Aorta (tissue), 5 donors: ENCODE results near the gene USP12. TPM values are rescaled to one million over a fixed set of nuclear protein-coding genes. Genes with fewer than 3 reads are reported as not detected.

Experiments
- ATAC-seq: fragments of 200-7000 bp; cut with Tn5 transposase; one replicate; pipeline ENCODE4 v1.9.1; 2022; ENCODE audit warnings: moderate library complexity; ENCODE audit not compliant: low FRiP score
- DNase-seq, 2 donors: peaks; one replicate each; pipeline ENCODE4 v3.0.0-alpha.2; 2020
- H3K27ac ChIP-seq, 2 donors: one replicate each; pipeline ENCODE4 v1.5.1; 2013; ENCODE audit warnings: low read length in 2 of 2, mild to moderate bottlenecking in 2 of 2, moderate library complexity in 2 of 2, control low read depth in 1 of 2, inconsistent platforms in 1 of 2, low read depth in 1 of 2
- H3K27me3 ChIP-seq, 2 donors: one replicate each; pipeline ENCODE4 v1.6.1; 2013; ENCODE audit warnings: control low read depth in 1 of 2, low read length in 1 of 2, mild to moderate bottlenecking in 1 of 2, moderate library complexity in 1 of 2; ENCODE audit not compliant: insufficient read depth in 2 of 2, control insufficient read depth in 1 of 2
- H3K36me3 ChIP-seq, 2 donors: one replicate each; pipeline ENCODE4 v1.6.1; 2013; ENCODE audit warnings: control low read depth in 1 of 2, low read length in 1 of 2, mild to moderate bottlenecking in 1 of 2; ENCODE audit not compliant: insufficient read depth in 2 of 2, control insufficient read depth in 1 of 2
- H3K4me1 ChIP-seq, 2 donors: one replicate each; pipeline ENCODE4 v1.6.1; 2013; ENCODE audit warnings: low read length in 2 of 2, control low read depth in 1 of 2, mild to moderate bottlenecking in 1 of 2, moderate library complexity in 1 of 2; ENCODE audit not compliant: insufficient read depth in 2 of 2, control insufficient read depth in 1 of 2
- H3K4me3 ChIP-seq, 2 donors: one replicate each; pipeline ENCODE4 v1.5.1; 2013; ENCODE audit warnings: low read length in 2 of 2, control low read depth in 1 of 2, mild to moderate bottlenecking in 1 of 2
- H3K9me3 ChIP-seq: one replicate; pipeline ENCODE4 v1.6.1; 2013; ENCODE audit warnings: mild to moderate bottlenecking, low read length; ENCODE audit not compliant: control insufficient read depth
- WGBS, 2 donors: extraction: QIAGEN DNeasy Blood & Tissue Kit; methylation state at CpG; one replicate each; pipeline ENCODE4 v1.1.7; 2013; 5-methylcytosine and 5-hydroxymethylcytosine counted together
- intact Hi-C, 2 donors: fragments of 100-400 bp; cut with DNase I; formaldehyde crosslinking; loops; one replicate each; pipeline versions ENCODE4 v1.14.2 to v1.15.0; 2022
- polyA plus RNA-seq, 2 donors: library from polyadenylated mRNA; stranded (reverse); fragments of 200-250 nt; gene quantifications; one replicate each; pipeline ENCODE4 v1.2.3, GENCODE V29; 2013
- total RNA-seq, 2 donors: library from RNA; stranded (reverse); fragmentation: NEBNext Ultra II Directional; extraction: Animal tissue kit (Norgen Biotek cat#: 25700); gene quantifications; one replicate each; pipeline ENCODE4 v1.2.1, GENCODE V29; 2021
- donor health status: healthy with polysubstance abuse.
- donor health status: Bipolar disorder and iron deficiency.
- donor health status: DM: no; HTN: no; CAD: no.
- donor health status: DM: no; HTN: no; CAD: no.
- donor health status: DM: yes; HTN: yes; CAD: no.

USP12 gene
- total and polyA plus RNA-seq, 4 donors: 18.2 to 47.2 (median 39.6) TPM

- no peak overlapping the region for H3K4me3 ChIP-seq
- intact Hi-C loops: no loop called here
Observed at GRCh38 chr13:27091451-27091850, 80.2 kb downstream of the USP12 start.

GRCh38 chr13:27088619-27089018 lies 83.0 kb downstream of the USP12 start:
- H3K27me3 ChIP-seq: no peaks in the 10 kb centered on the region
- no peak overlapping the region for H3K4me3 ChIP-seq
- DNase-seq (no peak), ATAC-seq (no peak)
- 68 to 69% methylated on average over 3 of the region's 3 CpGs for WGBS, 2 donors
- H3K27ac ChIP-seq: no peak overlapping the region
- peaks cover 0 to 2% of the 10 kb centered on the region in 2 donors for H3K36me3 ChIP-seq
- no peaks in the 10 kb centered on the region for H3K9me3 ChIP-seq
- intact Hi-C loops: no loop called here
- no peaks in the 10 kb centered on the region for H3K4me1 ChIP-seq

More at GRCh38 chr13:27091451-27091850, 80.2 kb downstream of the USP12 start:
- DNase-seq (no peak), ATAC-seq (no peak)
- Histone ChIP-seq H3K9me3 (no peaks in the 10 kb centered on the region), H3K27me3 (no peaks in the 10 kb centered on the region), H3K36me3 (peaks cover 0 to 4% of the 10 kb centered on the region in 2 donors), H3K4me1 (no peaks in the 10 kb centered on the region), H3K27ac (no peak overlapping the region)
- 95% methylated on average over 4 of the region's 4 CpGs for WGBS, 2 donors

- no peak overlapping the region for H3K4me3 ChIP-seq
- DNase-seq (no peak), ATAC-seq (no peak)
- no peaks in the 10 kb centered on the region for H3K9me3 ChIP-seq
- no peak overlapping the region for H3K27ac ChIP-seq
- H3K4me1 ChIP-seq: no peaks in the 10 kb centered on the region
- 73 to 78% methylated on average over 6 of the region's 6 CpGs for WGBS, 2 donors
- H3K27me3 ChIP-seq: no peaks in the 10 kb centered on the region
- intact Hi-C loops: no loop called here
- H3K36me3 ChIP-seq: peaks cover 1 to 2% of the 10 kb centered on the region in 2 donors
Observed at GRCh38 chr13:27086599-27087265, 84.9 kb downstream of the USP12 start.

GRCh38 chr13:27083183-27083582 lies 88.4 kb downstream of the USP12 start:
- intact Hi-C loops: no loop called here
- Histone ChIP-seq H3K4me1 (peaks cover 0 to 5% of the 10 kb centered on the region in 2 donors), H3K9me3 (no peaks in the 10 kb centered on the region), H3K27me3 (no peaks in the 10 kb centered on the region), H3K27ac (no peak overlapping the region), H3K36me3 (peaks cover 0 to 3% of the 10 kb centered on the region in 2 donors), H3K4me3 (no peak overlapping the region)
- ATAC-seq (no peak), DNase-seq (no peak)
- 76 to 93% methylated on average over 4 of the region's 4 CpGs for WGBS, 2 donors

- intact Hi-C loops: no loop called here
- H3K4me1 ChIP-seq: peaks cover 0 to 5% of the 10 kb centered on the region in 2 donors
- no peak for DNase-seq
- WGBS, 2 donors: 76 to 87% methylated on average over 4 of the region's 4 CpGs
- H3K27me3 ChIP-seq: no peaks in the 10 kb centered on the region
- no peak for ATAC-seq
- H3K27ac ChIP-seq: no peak overlapping the region
- H3K36me3 ChIP-seq: peaks cover 0 to 3% of the 10 kb centered on the region in 2 donors
- no peak overlapping the region for H3K4me3 ChIP-seq
- no peaks in the 10 kb centered on the region for H3K9me3 ChIP-seq
Observed at GRCh38 chr13:27081893-27082679, 89.5 kb downstream of the USP12 start.

- H3K9me3 ChIP-seq: no peaks in the 10 kb centered on the region
- DNase-seq (no peak), ATAC-seq (no peak)
- no peaks in the 10 kb centered on the region for H3K27me3 ChIP-seq
- 98% methylated on average over 6 of the region's 6 CpGs for WGBS, 2 donors
- H3K27ac ChIP-seq: no peak overlapping the region
- peaks cover 0 to 5% of the 10 kb centered on the region in 2 donors for H3K4me1 ChIP-seq
- peaks cover 0 to 3% of the 10 kb centered on the region in 2 donors for H3K36me3 ChIP-seq
- H3K4me3 ChIP-seq: no peak overlapping the region
- intact Hi-C loops: no loop called here
Observed at GRCh38 chr13:27080018-27080948, 91.3 kb downstream of the USP12 start.

GRCh38 chr13:27079421-27079958 lies 92.1 kb downstream of the USP12 start:
- H3K9me3 ChIP-seq: no peaks in the 10 kb centered on the region
- ATAC-seq (no peak), DNase-seq (no peak)
- no peaks in the 10 kb centered on the region for H3K27me3 ChIP-seq
- peaks cover 0 to 3% of the 10 kb centered on the region in 2 donors for H3K36me3 ChIP-seq
- no peak overlapping the region for H3K27ac ChIP-seq
- intact Hi-C loops: no loop called here
- 21 to 32% methylated on average over 3 of the region's 3 CpGs for WGBS, 2 donors
- H3K4me1 ChIP-seq: peaks cover 0 to 5% of the 10 kb centered on the region in 2 donors
- no peak overlapping the region for H3K4me3 ChIP-seq

- WGBS, 2 donors: 69 to 86% methylated on average over 1 of the region's 1 CpG
- Histone ChIP-seq H3K27me3 (no peaks in the 10 kb centered on the region), H3K36me3 (peaks cover 0 to 3% of the 10 kb centered on the region in 2 donors), H3K9me3 (no peaks in the 10 kb centered on the region), H3K27ac (no peak overlapping the region), H3K4me3 (no peak overlapping the region), H3K4me1 (peaks cover 0 to 5% of the 10 kb centered on the region in 2 donors)
- intact Hi-C loops: no loop called here
- DNase-seq (no peak), ATAC-seq (no peak)
Observed at GRCh38 chr13:27077451-27077850, 94.2 kb downstream of the USP12 start.
